Fibroblast of skin of back (primary cell): ENCODE data around the gene COL6A1.

Experiments
- DNase-seq: peaks from one replicate; pipeline ENCODE4 v3.0.0-alpha.2; 2013

The COL6A1 gene

GRCh38 chr21:45982758-45983648 lies 1.4 kb downstream of the COL6A1 start:
- DNase-seq: no peak

DNA sequence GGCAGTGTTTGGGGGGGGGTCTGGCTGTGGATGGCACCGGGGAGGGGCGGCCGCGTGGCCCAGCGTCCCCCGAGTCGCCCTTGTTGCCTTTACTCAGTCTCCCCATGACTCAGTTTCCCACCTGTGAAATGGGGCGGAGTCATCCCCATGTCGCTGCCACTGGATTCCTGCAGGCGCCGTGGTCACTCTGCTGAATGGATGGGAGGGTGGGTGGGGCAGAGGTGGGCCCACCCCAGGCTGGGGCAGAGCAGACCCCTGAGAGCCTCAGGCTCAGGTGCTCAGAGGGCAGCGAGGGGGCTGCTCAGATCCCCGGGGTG lies 2.0 kb downstream of the COL6A1 start:
- no peak for DNase-seq

DNA sequence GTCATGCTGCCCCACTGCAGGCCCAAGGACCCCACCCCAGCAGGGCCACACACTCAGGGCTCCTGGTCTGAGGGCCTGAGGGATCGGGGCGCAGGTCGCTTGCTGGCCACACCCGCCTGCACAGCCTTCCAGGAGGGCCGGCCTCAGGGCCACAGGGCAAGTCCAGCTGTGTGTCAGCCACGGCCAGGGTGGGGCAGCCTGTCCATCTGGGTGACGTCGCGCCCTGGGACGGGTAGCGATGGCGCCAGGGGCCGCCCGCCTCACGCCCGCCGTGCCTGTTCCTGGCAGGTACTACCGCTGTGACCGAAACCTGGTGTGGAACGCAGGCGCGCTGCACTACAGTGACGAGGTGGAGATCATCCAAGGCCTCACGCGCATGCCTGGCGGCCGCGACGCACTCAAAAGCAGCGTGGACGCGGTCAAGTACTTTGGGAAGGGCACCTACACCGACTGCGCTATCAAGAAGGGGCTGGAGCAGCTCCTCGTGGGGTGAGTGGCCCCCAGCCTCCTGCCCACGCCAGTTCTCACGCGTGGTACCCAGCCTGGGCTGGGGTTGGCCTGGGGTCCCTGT lies 2.5 kb downstream of the COL6A1 start:
- no peak for DNase-seq

DNA sequence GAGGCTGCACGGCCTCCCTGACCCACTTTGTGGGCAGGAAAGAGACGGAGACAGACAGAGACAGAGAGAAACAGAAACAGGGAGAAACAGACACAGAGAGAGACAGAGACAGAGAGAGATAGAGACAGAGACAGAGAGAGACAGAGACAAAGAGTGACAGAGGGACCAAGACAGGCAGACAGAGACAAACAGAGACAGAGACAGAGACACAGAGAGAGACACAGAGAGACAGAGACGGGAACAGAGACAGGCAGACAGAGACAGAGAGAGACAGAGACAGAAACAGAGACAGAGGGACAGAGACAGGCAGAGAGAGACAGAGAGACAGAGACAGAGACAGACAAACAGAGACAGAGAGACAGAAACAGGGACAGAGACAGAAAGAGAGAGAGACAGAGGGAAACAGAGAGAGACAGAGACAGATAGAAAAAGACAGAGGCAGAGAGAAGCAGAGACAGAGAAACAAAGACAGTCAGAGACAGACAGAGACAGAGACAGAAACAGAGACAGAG lies 3.1 kb downstream of the COL6A1 start:
- DNase-seq: no peak

GRCh38 chr21:45985471-45986315 lies 4.1 kb downstream of the COL6A1 start:
- DNase-seq: no peak

DNA sequence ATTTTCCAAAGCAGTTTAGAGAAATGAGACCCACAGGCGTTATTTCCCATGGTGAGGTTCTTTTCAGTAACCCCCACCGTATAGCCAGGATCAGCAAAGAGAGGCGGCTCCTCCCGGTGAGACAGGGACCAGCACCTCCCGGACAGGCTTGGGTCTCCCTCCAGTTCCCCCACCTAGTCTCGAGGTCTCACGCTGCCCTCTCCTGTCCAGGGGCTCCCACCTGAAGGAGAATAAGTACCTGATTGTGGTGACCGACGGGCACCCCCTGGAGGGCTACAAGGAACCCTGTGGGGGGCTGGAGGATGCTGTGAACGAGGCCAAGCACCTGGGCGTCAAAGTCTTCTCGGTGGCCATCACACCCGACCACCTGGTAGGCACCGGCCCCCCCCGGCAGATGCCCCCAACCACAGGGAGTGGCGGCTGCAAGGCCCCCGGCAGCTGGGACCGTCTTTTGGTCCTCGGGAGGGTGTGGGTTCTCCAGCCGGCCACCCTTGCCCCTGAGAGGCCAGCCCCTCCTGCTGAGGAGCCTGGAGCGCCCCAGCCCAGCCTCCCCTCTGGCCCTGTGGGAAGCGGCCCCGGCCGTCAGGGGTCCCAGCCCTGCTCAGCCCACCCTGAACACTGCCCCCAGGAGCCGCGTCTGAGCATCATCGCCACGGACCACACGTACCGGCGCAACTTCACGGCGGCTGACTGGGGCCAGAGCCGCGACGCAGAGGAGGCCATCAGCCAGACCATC lies 4.9 kb downstream of the COL6A1 start:
- no peak for DNase-seq

GRCh38 chr21:45987121-45987711 lies 5.6 kb downstream of the COL6A1 start:
- no peak for DNase-seq

- no peak for DNase-seq
Measured at GRCh38 chr21:45988366-45989347, 7.1 kb downstream of the COL6A1 start.

GRCh38 chr21:45989355-45990048 lies 7.9 kb downstream of the COL6A1 start:
- DNase-seq: no peak

DNA sequence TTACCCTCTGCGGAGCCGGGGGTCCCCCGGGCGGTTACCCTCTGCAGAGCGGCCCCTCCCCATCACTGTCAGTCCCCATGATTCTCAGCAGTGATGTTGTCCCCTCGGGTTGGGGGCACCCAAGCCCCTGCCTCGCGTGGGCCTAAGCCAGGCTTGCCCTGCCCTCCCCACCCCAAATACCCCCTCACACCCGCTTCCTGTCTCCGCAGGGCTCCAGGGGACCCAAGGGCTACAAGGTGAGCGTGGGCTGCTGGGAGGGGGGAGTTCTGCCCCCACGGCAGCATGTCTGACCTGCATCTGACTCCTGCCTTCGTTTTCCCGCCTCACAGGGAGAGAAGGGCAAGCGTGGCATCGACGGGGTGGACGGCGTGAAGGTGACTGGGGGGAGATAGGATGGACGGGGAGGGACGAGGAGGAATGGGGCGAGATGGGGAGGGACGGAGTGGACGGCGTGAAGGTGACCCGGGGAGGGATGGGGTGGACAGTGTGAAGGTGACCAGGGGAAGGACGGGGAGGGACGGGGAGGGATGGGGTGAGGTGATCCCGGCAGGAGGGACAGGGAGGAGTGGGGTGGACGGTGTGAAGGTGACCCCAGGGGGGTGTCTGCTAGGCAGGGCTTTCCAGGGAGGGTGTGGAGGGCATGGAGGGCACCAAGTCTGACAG lies 8.6 kb downstream of the COL6A1 start:
- DNase-seq: no peak

DNA sequence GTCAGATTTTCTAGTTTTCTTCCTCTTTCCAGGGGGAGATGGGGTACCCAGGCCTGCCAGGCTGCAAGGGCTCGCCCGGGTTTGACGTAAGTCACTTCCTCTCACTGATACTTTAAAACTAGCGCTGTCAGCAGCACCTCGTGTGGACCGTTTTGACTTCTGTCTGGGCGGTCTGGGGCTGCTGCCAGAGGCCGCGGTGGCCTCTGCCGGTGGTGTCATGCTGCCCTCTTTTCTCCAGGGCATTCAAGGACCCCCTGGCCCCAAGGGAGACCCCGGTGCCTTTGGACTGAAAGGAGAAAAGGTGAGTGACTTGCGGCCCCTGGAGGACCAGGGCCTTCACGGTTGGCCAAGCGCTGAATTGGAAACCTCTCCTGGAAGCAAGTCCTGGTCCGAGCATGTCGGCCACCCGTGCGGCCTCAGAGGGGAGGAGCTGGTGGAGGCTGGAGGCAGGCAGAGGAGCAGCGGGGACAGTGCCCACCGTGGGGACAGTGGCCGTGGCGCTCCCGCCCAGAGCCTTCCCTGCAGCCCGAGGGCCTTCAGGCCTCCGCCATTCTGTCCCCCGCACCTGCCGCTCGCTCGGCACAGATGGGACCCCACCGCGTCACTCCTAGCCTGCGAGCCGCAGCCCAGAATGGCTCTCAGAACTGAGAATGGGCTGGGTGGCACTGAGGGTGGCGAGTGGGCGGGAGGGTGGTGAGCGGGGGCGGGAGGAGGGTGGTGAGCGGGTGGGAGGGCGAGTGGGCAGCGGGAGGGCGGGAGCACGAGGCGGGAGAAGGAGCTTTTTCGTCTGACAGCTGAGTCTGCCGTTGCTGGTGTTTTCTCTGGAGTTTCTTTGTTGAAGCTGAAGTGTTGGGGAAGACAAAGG lies 9.4 kb downstream of the COL6A1 start:
- no peak for DNase-seq

- DNase-seq: no peak
Measured at GRCh38 chr21:45991606-45992300, 10.2 kb downstream of the COL6A1 start.

DNA sequence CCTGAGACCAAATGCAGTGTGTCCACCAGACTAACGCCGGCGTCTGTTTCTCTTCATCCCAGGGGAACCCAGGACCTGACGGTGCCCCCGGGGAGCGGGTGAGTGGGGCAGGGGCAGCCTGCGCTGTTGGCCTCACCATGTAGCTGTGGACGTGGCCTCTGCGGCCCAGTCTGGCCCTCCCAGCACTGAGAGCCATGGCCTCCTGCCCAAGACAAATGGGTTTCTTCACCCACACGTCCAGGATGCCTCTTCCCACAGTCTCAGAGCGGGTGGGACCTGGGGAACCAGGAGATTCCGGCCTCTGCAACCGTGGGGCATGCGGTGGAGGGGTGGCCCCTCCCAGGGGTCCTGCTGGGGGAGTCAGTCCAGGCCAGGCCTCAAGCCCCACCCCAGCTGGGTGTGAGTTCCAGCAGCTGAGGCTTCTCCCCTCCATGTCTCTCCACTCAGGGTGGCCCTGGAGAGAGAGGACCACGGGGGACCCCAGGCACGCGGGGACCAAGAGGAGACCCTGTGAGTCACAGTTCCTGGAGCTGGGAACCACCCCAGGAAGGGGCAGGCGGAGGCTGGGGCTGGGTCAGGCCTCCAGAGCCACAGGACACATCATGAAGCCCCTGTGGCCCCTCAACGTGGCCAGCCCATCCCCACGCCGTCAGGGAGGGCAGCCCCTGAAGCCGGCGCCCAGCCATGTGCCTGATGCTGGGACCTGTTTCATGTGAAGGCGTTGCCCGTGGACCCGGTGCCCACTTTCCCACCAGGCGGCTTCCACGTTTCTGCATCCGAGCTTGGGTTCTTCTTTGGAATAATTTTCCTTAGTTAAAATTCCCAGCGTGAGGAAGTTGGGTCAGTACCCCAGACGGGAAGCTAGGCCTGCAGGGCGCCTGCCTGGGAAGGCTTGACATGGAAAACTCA lies 11.0 kb downstream of the COL6A1 start:
- DNase-seq: no peak

DNA sequence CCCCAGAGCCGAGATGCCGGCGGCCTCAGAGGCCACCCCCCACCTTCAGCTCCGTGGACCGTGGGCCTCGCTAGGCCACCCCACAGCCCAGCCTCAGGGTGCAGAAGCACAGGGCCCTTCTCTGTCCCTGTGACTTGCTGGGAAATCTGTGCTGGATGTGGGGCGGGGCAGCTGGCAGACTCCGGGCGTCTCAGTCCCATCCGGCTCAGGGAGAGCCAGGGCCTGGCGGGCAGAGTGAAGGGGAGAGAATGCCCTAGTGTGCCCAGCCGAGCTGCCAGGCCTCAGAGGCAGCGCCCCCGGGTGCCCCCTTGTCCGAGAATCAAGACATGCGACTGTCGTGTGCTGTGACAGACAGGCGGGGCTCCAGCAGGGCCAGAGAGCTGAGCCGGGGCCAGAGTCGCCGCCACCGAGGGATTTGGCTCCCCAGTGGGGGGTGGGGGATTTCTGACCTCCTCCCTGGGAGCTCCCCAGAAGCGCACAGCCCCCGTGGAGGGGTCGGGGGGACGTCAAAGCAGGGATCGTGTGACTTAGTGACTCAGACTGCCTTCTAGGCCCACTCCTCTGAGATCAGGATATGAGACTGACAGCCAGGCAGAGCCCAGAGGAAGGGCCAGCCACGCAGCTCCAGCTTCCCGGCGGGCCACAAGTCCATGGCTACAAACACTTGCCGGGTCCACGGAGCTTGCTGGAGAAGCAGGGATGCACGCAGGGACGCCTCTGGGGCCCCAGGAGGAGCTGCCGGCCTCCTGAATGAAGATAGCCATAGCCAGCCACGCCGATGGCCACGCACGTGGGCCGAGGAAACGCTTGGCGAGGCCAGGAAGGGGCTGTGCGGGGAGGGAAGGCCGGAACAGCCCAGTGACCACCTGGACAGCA lies 11.9 kb downstream of the COL6A1 start:
- DNase-seq: no peak

GRCh38 chr21:45994086-45994661 lies 12.6 kb downstream of the COL6A1 start:
- no peak for DNase-seq
